K562 (cell line): ENCODE data around the gene PTPRM. TPM values are rescaled to one million over a fixed set of nuclear protein-coding genes. Genes with fewer than 3 reads are reported as not detected.

ENCODE experiments used
- ATAC-seq: fragments of 200-7000 bp; cut with Tn5 transposase; 3 replicates; pipeline ENCODE4 v1.9.1; 2020; ENCODE audit warnings: moderate library complexity
- BruUV-seq: library from RNA; stranded (reverse); fragments of 400-500 nt; replicated peaks from 2 replicates; lab custom pipeline; 2021; lab: Mats Ljungman, UMichigan
- CTCF ChIA-PET: fragments of 300-600 bp; formaldehyde crosslinking; extraction: SDS; loops from one replicate; lab custom pipeline; 2021; ENCODE audit warnings: low intra/inter-chr PET ratio; lab: Yijun Ruan, JAX
- POLR2A ChIA-PET: fragments of 300-600, 350-650 bp; sonication (Branson Sonifier 250); formaldehyde crosslinking; extraction: SDS; loops from one replicate; lab custom pipeline; 2021; ENCODE audit warnings: antibody characterized with exemption, inconsistent platforms; lab: Yijun Ruan, JAX
- DNase-seq, 4 experiments: peaks; one replicate each; pipeline versions ENCODE4 v3.0.0 to v3.0.0-alpha.2; 2011 to 2018; ENCODE audit warnings: low spot score in 3 of 4, mixed read lengths in 3 of 4; ENCODE audit errors: extremely low read depth in 1 of 4
- FAIRE-seq: peaks from 2 replicates; lab custom pipeline; 2011; peaks lifted over from hg19 to GRCh38; lab: Jason Lieb, UNC
- H2AFZ ChIP-seq: 2 replicates; pipeline ENCODE4 v1.6.0; 2011; ENCODE audit warnings: low read depth, low read length, control low read depth, inconsistent platforms
- H3K27ac ChIP-seq: fragments of 200-600 bp; 3 replicates; pipeline ENCODE4 v1.8.0; 2011; ENCODE audit warnings: low read depth, mild to moderate bottlenecking, control low read depth, inconsistent platforms, low read length, moderate library complexity, mixed read lengths; ENCODE audit errors: extremely low read depth
- H3K27me3 ChIP-seq, 2 experiments: fragments of 300-600 bp in 1 of 2; 2 replicates in 1 of 2; 3 replicates in 1 of 2; pipeline versions ENCODE4 v1.6.0 to v1.8.0; 2011; ENCODE audit warnings: inconsistent platforms in 2 of 2, low read length in 2 of 2, mild to moderate bottlenecking in 1 of 2, mixed read lengths in 1 of 2, moderate library complexity in 1 of 2; ENCODE audit not compliant: control insufficient read depth in 2 of 2, insufficient read depth in 2 of 2
- H3K36me3 ChIP-seq: fragments of 300-600 bp; 3 replicates; pipeline ENCODE4 v1.8.0; 2011; ENCODE audit warnings: mild to moderate bottlenecking, low read length, inconsistent platforms; ENCODE audit not compliant: control insufficient read depth, insufficient read depth
- H3K4me1 ChIP-seq, 2 experiments: fragments of 200-600 bp in 1 of 2; replicated peaks in 1 of 2; 2 replicates in 1 of 2; 3 replicates in 1 of 2; pipeline versions ENCODE4 v1.5.1 to v1.8.0; 2011; ENCODE audit warnings: inconsistent platforms in 2 of 2, low read length in 2 of 2, mild to moderate bottlenecking in 1 of 2, mixed read lengths in 1 of 2, moderate library complexity in 1 of 2; ENCODE audit not compliant: control insufficient read depth in 2 of 2, insufficient read depth in 2 of 2
- H3K4me2 ChIP-seq: 2 replicates; pipeline ENCODE4 v1.6.1; 2011; ENCODE audit warnings: low read length, control low read depth, inconsistent platforms, mixed read lengths; ENCODE audit not compliant: insufficient read depth
- H3K4me3 ChIP-seq: fragments of 200-600 bp; sonication (generic), shearing (Covaris generic); 2 replicates; pipeline ENCODE4 v1.5.1; 2016; ENCODE audit warnings: control low read depth, inconsistent platforms
- H3K79me2 ChIP-seq: fragments of 200-600 bp; 3 replicates; pipeline ENCODE4 v1.8.0; 2011; ENCODE audit warnings: low read length, inconsistent platforms; ENCODE audit not compliant: control insufficient read depth, insufficient read depth
- H3K9ac ChIP-seq, 2 experiments: 2 replicates each; pipeline versions ENCODE4 v1.6.0 to v1.6.1; 2011; ENCODE audit warnings: low read depth in 2 of 2, low read length in 2 of 2, control low read depth in 1 of 2, inconsistent platforms in 1 of 2, mild to moderate bottlenecking in 1 of 2, mixed read lengths in 1 of 2; ENCODE audit not compliant: insufficient read depth in 1 of 2
- H3K9me1 ChIP-seq: one replicate; pipeline ENCODE4 v1.6.0; 2011; ENCODE audit warnings: inconsistent platforms, mild to moderate bottlenecking, low read length, moderate library complexity; ENCODE audit not compliant: control insufficient read depth, insufficient read depth
- H3K9me3 ChIP-seq: replicated peaks from 2 replicates; pipeline ENCODE4 v1.5.1; 2011; ENCODE audit warnings: low read depth, low read length, inconsistent platforms; ENCODE audit not compliant: control insufficient read depth, insufficient read depth
- H4K20me1 ChIP-seq: replicated peaks from 2 replicates; pipeline ENCODE4 v1.6.1; 2011; ENCODE audit warnings: low read length, inconsistent platforms, mixed read lengths; ENCODE audit not compliant: control insufficient read depth, insufficient read depth
- BACH1 ChIP-seq: fragments of 200-800 bp; sonication (Bioruptor generic); IDR thresholded peaks from 2 replicates; pipeline ENCODE4 v1.6.1; 2016; ENCODE audit warnings: missing genetic modification characterization, missing compliant biosample characterization
- BRCA1 ChIP-seq, 2 experiments: fragments of 450-650 bp in 1 of 2; sonication (generic) in 1 of 2; formaldehyde crosslinking in 1 of 2; IDR thresholded peaks; 2 replicates each; pipeline versions ENCODE4 v1.5.0 to v1.6.1; 2017 to 2020; ENCODE audit warnings: mild to moderate bottlenecking in 1 of 2, missing genetic modification reagents in 1 of 2
- CEBPB ChIP-seq: fragments of 450-650 bp; IDR thresholded peaks from 2 replicates; pipeline ENCODE4 v1.6.1; 2016; ENCODE audit warnings: missing genetic modification characterization, missing compliant biosample characterization
- KLF6 ChIP-seq: fragments of 250-450 bp; sonication (Bioruptor Pico); IDR thresholded peaks from 2 replicates; pipeline ENCODE4 v1.4.0; 2020; ENCODE audit warnings: mild to moderate bottlenecking, moderate library complexity, borderline replicate concordance
- MAFG ChIP-seq: fragments of 450-650 bp; conservative IDR thresholded peaks from 2 replicates; pipeline ENCODE4 v1.6.1; 2016; ENCODE audit warnings: missing genetic modification characterization, missing compliant biosample characterization
- MYBL2 ChIP-seq, 2 experiments: fragments of 450-650 bp in 1 of 2; sonication (generic) in 1 of 2; formaldehyde crosslinking in 1 of 2; IDR thresholded peaks; 2 replicates each; pipeline versions ENCODE4 v1.6.1 to v1.8.1; 2017 to 2022; ENCODE audit warnings: borderline replicate concordance in 1 of 2, inconsistent platforms in 1 of 2, low read depth in 1 of 2, mild to moderate bottlenecking in 1 of 2, missing genetic modification reagents in 1 of 2, moderate library complexity in 1 of 2
- POLR2G ChIP-seq: fragments of 200-400 bp; formaldehyde crosslinking; IDR thresholded peaks from 2 replicates; pipeline ENCODE4 v1.6.1; 2017; ENCODE audit warnings: low read depth, mild to moderate bottlenecking, antibody characterized with exemption, low read length, moderate library complexity
- POLR3A ChIP-seq: IDR thresholded peaks from 2 replicates; pipeline ENCODE4 v1.6.1; 2011; ENCODE audit warnings: borderline replicate concordance, mild to moderate bottlenecking, moderate library complexity; ENCODE audit not compliant: insufficient read length, insufficient read depth; ENCODE audit errors: extremely low read depth
- SIX5 ChIP-seq, 2 experiments: IDR thresholded peaks; 2 replicates each; pipeline ENCODE4 v1.6.1; 2011; ENCODE audit warnings: low read length in 2 of 2, borderline replicate concordance in 1 of 2, low read depth in 1 of 2, mild to moderate bottlenecking in 1 of 2, moderate library complexity in 1 of 2; ENCODE audit not compliant: insufficient read depth in 1 of 2
- TOE1 ChIP-seq, 2 experiments: fragments of 450-650 bp in 1 of 2; sonication (generic) in 1 of 2; formaldehyde crosslinking in 1 of 2; IDR thresholded peaks; 2 replicates each; pipeline versions ENCODE4 v1.7.1 to v1.8.0; 2016 to 2022; ENCODE audit warnings: borderline replicate concordance in 2 of 2, mild to moderate bottlenecking in 2 of 2, antibody characterized with exemption in 1 of 2, inconsistent platforms in 1 of 2, low read depth in 1 of 2, missing genetic modification reagents in 1 of 2, moderate library complexity in 1 of 2
- ZNF75A ChIP-seq: fragments of 450-650 bp; formaldehyde crosslinking; IDR thresholded peaks from 2 replicates; pipeline ENCODE4 v1.4.0; 2020; ENCODE audit warnings: mild to moderate bottlenecking
- WGBS: fragments of 100-300 bp; shearing (Covaris generic); methylation state at CpG from one replicate; pipeline ENCODE4 v1.1.6; 2016; ENCODE audit warnings: low coverage, mixed read lengths; ENCODE audit not compliant: insufficient coverage; ENCODE audit errors: missing lambda C conversion rate; 5-methylcytosine and 5-hydroxymethylcytosine counted together
- in situ Hi-C: fragments of 300-500 bp; cut with MboI; formaldehyde crosslinking; loops from 4 replicates; pipeline ENCODE4 v1.15.0; 2018; ENCODE audit warnings: inconsistent platforms, mixed read lengths
- intact Hi-C: fragments of 100-400 bp; cut with micrococcal nuclease; formaldehyde crosslinking; loops from 2 replicates; pipeline ENCODE4 v1.14.2; 2022
- polyA plus RNA-seq, 8 experiments: library from polyadenylated mRNA; depleted of rRNA in 4 of 8; stranded (reverse) in 5 of 8; unstranded in 3 of 8; fragments of >200 nt; fragmentation: Nextera tagmentation in 2 of 8; fragmentation: Illumina TruSeq in 1 of 8; extraction: Ambion mirVana in 2 of 8; extraction: Trizol in 1 of 8; gene quantifications; 2 replicates each; pipeline versions ENCODE4 v1.2.1 to v1.2.3, GENCODE V29; 2011 to 2014; ENCODE audit warnings: inconsistent platforms in 1 of 8, missing spikeins in 1 of 8
- total RNA-seq, 7 experiments: library from RNA; depleted of rRNA in 6 of 7; stranded (reverse); fragments of >200 nt in 6 of 7; fragmentation: Illumina TruSeq in 2 of 7; extraction: Trizol in 2 of 7; gene quantifications; 2 replicates each; pipeline versions ENCODE4 v1.2.1 to v1.2.3, GENCODE V29; 2011 to 2021; ENCODE audit warnings: low replicate concordance in 1 of 7
- TF ChIP-seq, protein P1 (sequence below): fragments of 250-450 bp; sonication (Bioruptor Pico); IDR thresholded peaks from 2 replicates; pipeline ENCODE4 v1.8.0; 2022; ENCODE audit warnings: inconsistent platforms, mild to moderate bottlenecking, moderate library complexity, borderline replicate concordance
- TF ChIP-seq, protein P2 (sequence below): fragments of 250-450 bp; sonication (Bioruptor Pico); IDR thresholded peaks from 2 replicates; pipeline ENCODE4 v1.4.0; 2020; ENCODE audit warnings: mild to moderate bottlenecking, moderate library complexity, borderline replicate concordance
- TF ChIP-seq, protein P3 (sequence below): fragments of 250-450 bp; sonication (Bioruptor Pico); IDR thresholded peaks from 2 replicates; pipeline ENCODE4 v1.8.0; 2022; ENCODE audit warnings: inconsistent platforms

PTPRM gene
- total and polyA plus RNA-seq, 9 of the 15 experiments (the other 6 are each of a cell fraction or from before 2014, with no cell fraction given) = 0.03 to 0.16 (median 0.08) TPM; not detected in 3

DNA sequence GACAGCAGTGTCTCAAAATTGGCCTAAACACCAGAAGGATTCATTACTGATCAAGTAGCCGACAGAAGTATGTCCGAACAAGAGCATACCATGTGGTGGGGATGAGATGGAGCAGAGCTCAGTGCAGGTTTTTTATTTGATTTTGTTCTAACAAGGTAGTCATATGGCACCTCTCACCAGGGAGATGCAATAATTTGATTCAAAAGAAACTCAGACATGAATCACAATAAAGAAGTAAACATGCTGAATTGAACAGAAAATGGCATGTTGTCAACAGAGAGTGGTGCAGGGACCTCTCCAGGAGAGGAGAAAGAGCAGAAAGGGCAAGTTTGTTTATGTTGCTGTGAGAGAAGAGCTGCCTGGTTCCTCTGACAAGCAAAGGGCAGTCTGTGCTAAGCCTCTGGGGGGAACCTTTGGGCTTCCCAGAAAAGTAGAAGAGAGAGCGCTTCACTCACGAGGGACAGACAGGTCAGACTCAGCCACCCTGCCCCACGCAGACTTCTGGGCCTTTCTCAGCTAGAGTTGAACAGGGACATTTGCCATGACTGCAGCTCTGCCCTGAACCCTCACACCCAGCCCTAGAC is 690.8 kb downstream of the PTPRM start:
- DNase-seq = no peak
- H3K4me1 ChIP-seq = no peaks in the 10 kb centered on the region
- H3K4me2 ChIP-seq = no peak overlapping the region
- H3K27ac ChIP-seq = no peak overlapping the region
- peaks cover 9 to 19% of the 10 kb centered on the region in 2 experiments; a peak in 3 of 5 replicates for H3K27me3 ChIP-seq
- ChIA-PET POLR2A (interaction anchor here (0.7 to 0.9 kb wide), 2 partner anchors 7 to 13 kb away, joined by 3 read pairs; no protein-coding TSS in a partner anchor), CTCF (no interaction called here)
- no peaks in the 10 kb centered on the region for H3K79me2 ChIP-seq
- BruUV-seq = no TSS peak
- no peaks in the 10 kb centered on the region for H4K20me1 ChIP-seq
- H3K4me3 ChIP-seq = no peak overlapping the region
- peak; percentile 26 for FAIRE-seq
- no peak; the same call in 2 of the 3 replicates for ATAC-seq
- intact Hi-C loops = no loop called here
- 0% methylated on average over 5 of the region's 5 CpGs for WGBS
- H3K9ac ChIP-seq = no peak overlapping the region
- no peaks in the 10 kb centered on the region for H3K36me3 ChIP-seq
- H3K9me3 ChIP-seq = no peaks in the 10 kb centered on the region
- no peak overlapping the region for H2AFZ ChIP-seq
- no peaks in the 10 kb centered on the region for H3K9me1 ChIP-seq
- in situ Hi-C loops = no loop called here
- TF ChIP-seq, protein P1, sequence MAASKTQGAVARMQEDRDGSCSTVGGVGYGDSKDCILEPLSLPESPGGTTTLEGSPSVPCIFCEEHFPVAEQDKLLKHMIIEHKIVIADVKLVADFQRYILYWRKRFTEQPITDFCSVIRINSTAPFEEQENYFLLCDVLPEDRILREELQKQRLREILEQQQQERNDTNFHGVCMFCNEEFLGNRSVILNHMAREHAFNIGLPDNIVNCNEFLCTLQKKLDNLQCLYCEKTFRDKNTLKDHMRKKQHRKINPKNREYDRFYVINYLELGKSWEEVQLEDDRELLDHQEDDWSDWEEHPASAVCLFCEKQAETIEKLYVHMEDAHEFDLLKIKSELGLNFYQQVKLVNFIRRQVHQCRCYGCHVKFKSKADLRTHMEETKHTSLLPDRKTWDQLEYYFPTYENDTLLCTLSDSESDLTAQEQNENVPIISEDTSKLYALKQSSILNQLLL (CRISPR knock-in tag) = no peak
- TF ChIP-seq SIX5 (IDR thresholded peaks at IDR 0.05; ENCODE audit: borderline replicate concordance in 1 of 2, insufficient read depth in 1 of 2, low read depth in 1 of 2, low read length in 2 of 2) (no peak), POLR3A (no peak), MYBL2 (IDR thresholded peaks at IDR 0.05; ENCODE audit: low read depth) (no peak), MYBL2 (CRISPR knock-in tag; IDR thresholded peaks at IDR 0.05; ENCODE audit: borderline replicate concordance) (no peak), KLF6 (CRISPR knock-in tag) (no peak), MAFG (tag) (no peak), POLR2G (no peak), BACH1 (tag) (no peak), ZNF75A (CRISPR knock-in tag) (no peak), CEBPB (no peak), TOE1 (IDR thresholded peaks at IDR 0.05; ENCODE audit: borderline replicate concordance) (no peak), TOE1 (CRISPR knock-in tag; IDR thresholded peaks at IDR 0.05; ENCODE audit: borderline replicate concordance, low read depth) (no peak), BRCA1 (IDR thresholded peaks at IDR 0.05) (no peak), BRCA1 (CRISPR knock-in tag; IDR thresholded peaks at IDR 0.05) (no peak)
- TF ChIP-seq, protein P2, sequence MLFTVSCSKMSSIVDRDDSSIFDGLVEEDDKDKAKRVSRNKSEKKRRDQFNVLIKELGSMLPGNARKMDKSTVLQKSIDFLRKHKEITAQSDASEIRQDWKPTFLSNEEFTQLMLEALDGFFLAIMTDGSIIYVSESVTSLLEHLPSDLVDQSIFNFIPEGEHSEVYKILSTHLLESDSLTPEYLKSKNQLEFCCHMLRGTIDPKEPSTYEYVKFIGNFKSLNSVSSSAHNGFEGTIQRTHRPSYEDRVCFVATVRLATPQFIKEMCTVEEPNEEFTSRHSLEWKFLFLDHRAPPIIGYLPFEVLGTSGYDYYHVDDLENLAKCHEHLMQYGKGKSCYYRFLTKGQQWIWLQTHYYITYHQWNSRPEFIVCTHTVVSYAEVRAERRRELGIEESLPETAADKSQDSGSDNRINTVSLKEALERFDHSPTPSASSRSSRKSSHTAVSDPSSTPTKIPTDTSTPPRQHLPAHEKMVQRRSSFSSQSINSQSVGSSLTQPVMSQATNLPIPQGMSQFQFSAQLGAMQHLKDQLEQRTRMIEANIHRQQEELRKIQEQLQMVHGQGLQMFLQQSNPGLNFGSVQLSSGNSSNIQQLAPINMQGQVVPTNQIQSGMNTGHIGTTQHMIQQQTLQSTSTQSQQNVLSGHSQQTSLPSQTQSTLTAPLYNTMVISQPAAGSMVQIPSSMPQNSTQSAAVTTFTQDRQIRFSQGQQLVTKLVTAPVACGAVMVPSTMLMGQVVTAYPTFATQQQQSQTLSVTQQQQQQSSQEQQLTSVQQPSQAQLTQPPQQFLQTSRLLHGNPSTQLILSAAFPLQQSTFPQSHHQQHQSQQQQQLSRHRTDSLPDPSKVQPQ (CRISPR knock-in tag) = no peak
- TF ChIP-seq, protein P3, sequence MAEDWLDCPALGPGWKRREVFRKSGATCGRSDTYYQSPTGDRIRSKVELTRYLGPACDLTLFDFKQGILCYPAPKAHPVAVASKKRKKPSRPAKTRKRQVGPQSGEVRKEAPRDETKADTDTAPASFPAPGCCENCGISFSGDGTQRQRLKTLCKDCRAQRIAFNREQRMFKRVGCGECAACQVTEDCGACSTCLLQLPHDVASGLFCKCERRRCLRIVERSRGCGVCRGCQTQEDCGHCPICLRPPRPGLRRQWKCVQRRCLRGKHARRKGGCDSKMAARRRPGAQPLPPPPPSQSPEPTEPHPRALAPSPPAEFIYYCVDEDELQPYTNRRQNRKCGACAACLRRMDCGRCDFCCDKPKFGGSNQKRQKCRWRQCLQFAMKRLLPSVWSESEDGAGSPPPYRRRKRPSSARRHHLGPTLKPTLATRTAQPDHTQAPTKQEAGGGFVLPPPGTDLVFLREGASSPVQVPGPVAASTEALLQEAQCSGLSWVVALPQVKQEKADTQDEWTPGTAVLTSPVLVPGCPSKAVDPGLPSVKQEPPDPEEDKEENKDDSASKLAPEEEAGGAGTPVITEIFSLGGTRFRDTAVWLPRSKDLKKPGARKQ = no peak
